GM12892 (cell line): ENCODE results near the gene P2RX3.

Source experiments
- POLR2A ChIP-seq: IDR thresholded peaks from 2 replicates; pipeline ENCODE4 v1.6.1; 2011; ENCODE audit warnings: low read depth, low read length, control low read depth
- POLR2AphosphoS5 ChIP-seq: IDR thresholded peaks from 2 replicates; pipeline ENCODE4 v1.6.1; 2011; ENCODE audit warnings: low read depth, low read length, control low read depth

DNA sequence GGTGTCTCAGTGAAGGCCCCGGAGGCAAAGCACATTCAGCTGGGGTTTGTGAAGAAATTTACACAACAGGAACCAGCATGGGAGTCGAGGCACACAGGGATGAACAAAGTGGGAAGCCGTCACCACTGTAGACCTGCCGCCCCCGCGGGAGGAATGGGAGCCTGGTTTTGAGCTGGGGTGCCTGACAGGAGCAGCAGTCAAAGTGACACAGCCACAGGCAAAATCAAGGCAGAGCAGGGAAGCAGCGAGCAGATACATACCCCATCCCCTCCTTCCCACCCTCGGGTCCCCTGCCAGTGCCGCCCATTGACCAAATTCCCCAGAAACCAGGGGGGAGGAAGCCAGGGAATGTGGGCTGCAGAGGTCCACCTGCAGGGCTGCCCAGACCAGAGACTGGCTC lies 20.8 kb downstream of the P2RX3 start:
- TF ChIP-seq POLR2A = no peak
- TF ChIP-seq POLR2AphosphoS5 = no peak
